SK-N-SH (cell line): ENCODE results near the gene SCAANT1. TPM values are rescaled to one million over a fixed set of nuclear protein-coding genes. Genes with fewer than 3 reads are reported as not detected.

Experiments used
- CTCF ChIA-PET: fragments of 300-600, 350-600 bp; formaldehyde crosslinking; extraction: SDS; loops from one replicate; lab custom pipeline; 2021; lab: Yijun Ruan, JAX
- POLR2A ChIA-PET: fragments of 350-600 bp; sonication (Branson Sonifier 250); formaldehyde crosslinking; extraction: SDS; loops from one replicate; lab custom pipeline; 2020; ENCODE audit warnings: antibody characterized with exemption, inconsistent platforms; lab: Yijun Ruan, JAX
- DNase-seq: peaks from one replicate; pipeline ENCODE4 v3.0.0; 2012
- H2AFZ ChIP-seq: fragments of 200-600 bp; sonication (generic); 2 replicates; pipeline ENCODE4 v1.8.1; 2016; ENCODE audit warnings: antibody characterized with exemption, mild to moderate bottlenecking, low read depth
- H3F3A ChIP-seq: fragments of 200-600 bp; sonication (generic); replicated peaks from 2 replicates; pipeline ENCODE3; 2016; ENCODE audit warnings: antibody characterized with exemption, mild to moderate bottlenecking; ENCODE audit not compliant: insufficient read depth
- H3K27ac ChIP-seq, 2 experiments: fragments of 200-500 bp in 1 of 2; fragments of 200-600 bp in 1 of 2; sonication (Bioruptor generic) in 1 of 2; sonication (generic), shearing (Covaris generic) in 1 of 2; 2 replicates each; pipeline versions ENCODE4 v1.5.1 to v1.6.1; 2014 to 2016; ENCODE audit warnings: low read depth in 2 of 2, inconsistent platforms in 1 of 2, low read length in 1 of 2, mild to moderate bottlenecking in 1 of 2, mixed read lengths in 1 of 2
- H3K27me3 ChIP-seq: fragments of 200-600 bp; sonication (generic), shearing (Covaris generic); 2 replicates; pipeline ENCODE4 v1.6.1; 2016; ENCODE audit warnings: mixed run types; ENCODE audit not compliant: insufficient read depth
- H3K36me3 ChIP-seq, 2 experiments: fragments of 200-500 bp in 1 of 2; fragments of 200-600 bp in 1 of 2; sonication (Bioruptor generic) in 1 of 2; sonication (generic) in 1 of 2; replicated peaks in 1 of 2; 2 replicates each; pipeline versions ENCODE3 to v1.5.1; 2014 to 2016; ENCODE audit warnings: low read length in 1 of 2, mild to moderate bottlenecking in 1 of 2; ENCODE audit not compliant: insufficient read depth in 2 of 2, control insufficient read depth in 1 of 2
- H3K4me1 ChIP-seq, 2 experiments: fragments of 200-500 bp in 1 of 2; fragments of 200-600 bp in 1 of 2; sonication (Bioruptor generic) in 1 of 2; sonication (generic), shearing (Covaris generic) in 1 of 2; 2 replicates each; pipeline versions ENCODE4 v1.5.1 to v1.6.1; 2014 to 2016; ENCODE audit warnings: low read depth in 1 of 2, low read length in 1 of 2, mixed run types in 1 of 2; ENCODE audit not compliant: insufficient read depth in 2 of 2, control insufficient read depth in 1 of 2
- H3K4me2 ChIP-seq: fragments of 200-600 bp; sonication (generic), shearing (Covaris generic); 2 replicates; pipeline ENCODE4 v1.6.1; 2017; ENCODE audit warnings: mixed run types
- H3K4me3 ChIP-seq, 2 experiments: fragments of 200-500 bp in 1 of 2; fragments of 200-600 bp in 1 of 2; sonication (Bioruptor generic) in 1 of 2; sonication (generic), shearing (Covaris generic) in 1 of 2; 2 replicates each; pipeline versions ENCODE4 v1.5.1 to v1.8.1; 2014 to 2016; ENCODE audit warnings: low read depth in 2 of 2, inconsistent platforms in 1 of 2, low read length in 1 of 2, mild to moderate bottlenecking in 1 of 2, mixed read lengths in 1 of 2, moderate library complexity in 1 of 2
- H3K79me2 ChIP-seq: fragments of 200-600 bp; sonication (generic); 2 replicates; pipeline ENCODE4 v1.8.1; 2017; ENCODE audit warnings: mild to moderate bottlenecking; ENCODE audit not compliant: insufficient read depth
- H3K9ac ChIP-seq: fragments of 200-600 bp; sonication (generic); 2 replicates; pipeline ENCODE4 v1.6.1; 2017; ENCODE audit warnings: mixed run types
- H3K9me2 ChIP-seq: fragments of 200-600 bp; sonication (generic); 2 replicates; pipeline ENCODE4 v1.6.1; 2017; ENCODE audit warnings: mixed run types
- H3K9me3 ChIP-seq: fragments of 200-600 bp; sonication (generic); 2 replicates; pipeline ENCODE4 v1.6.1; 2017; ENCODE audit warnings: mixed run types, mild to moderate bottlenecking, moderate library complexity
- H4K20me1 ChIP-seq: fragments of 200-600 bp; sonication (generic); 2 replicates; pipeline ENCODE4 v1.6.1; 2017; ENCODE audit warnings: mild to moderate bottlenecking, mixed run types; ENCODE audit not compliant: insufficient read depth
- ELF1 ChIP-seq: IDR thresholded peaks from 2 replicates; pipeline ENCODE4 v1.4.0; 2012
- GATA2 ChIP-seq: sonication (generic); formaldehyde crosslinking; IDR thresholded peaks from 2 replicates; pipeline ENCODE4 v1.5.0; 2020; ENCODE audit warnings: mild to moderate bottlenecking, missing genetic modification reagents
- IRF3 ChIP-seq: fragments of 150-350 bp; IDR thresholded peaks from 2 replicates; pipeline ENCODE4 v1.6.1; 2016; ENCODE audit warnings: mild to moderate bottlenecking, low read depth, low read length
- JUND ChIP-seq: IDR thresholded peaks from 2 replicates; pipeline ENCODE4 v1.4.0; 2012
- MAX ChIP-seq: IDR thresholded peaks from 2 replicates; pipeline ENCODE4 v1.4.0; 2012; ENCODE audit warnings: low read depth
- MXI1 ChIP-seq: IDR thresholded peaks from 2 replicates; pipeline ENCODE4 v1.6.1; 2012; ENCODE audit warnings: mild to moderate bottlenecking, low read depth, low read length, improper control_type of control experiment
- PBX3 ChIP-seq: IDR thresholded peaks from 2 replicates; pipeline ENCODE4; 2012
- POLR2AphosphoS5 ChIP-seq: IDR thresholded peaks from 2 replicates; pipeline ENCODE4 v1.6.1; 2012; ENCODE audit warnings: low read depth, low read length
- WGBS: methylation state at CpG from one replicate; pipeline ENCODE4 v1.1.6; 2017; ENCODE audit warnings: low lambda C conversion rate; 5-methylcytosine and 5-hydroxymethylcytosine counted together
- polyA plus RNA-seq, 3 experiments: library from polyadenylated mRNA; depleted of rRNA; stranded (reverse); fragments of >200 nt; gene quantifications; 2 replicates each; pipeline ENCODE4 v1.2.3, GENCODE V29; 2012

The SCAANT1 gene
- polyA plus RNA-seq, 1 of the 3 experiments (the other 2 are of a cell fraction): not detected

GRCh38 chr3:63947594-63947993 is 35.4 kb upstream of the SCAANT1 start (continued):
- TF ChIP-seq MAX: no peak

- Histone ChIP-seq H3K36me3 (peaks cover 5 to 25% of the 10 kb centered on the region in 2 experiments), H2AFZ (no peak overlapping the region), H3K9me3 (no peaks in the 10 kb centered on the region), H3K27ac (no peak overlapping the region), H3K79me2 (peaks cover 72% of the 10 kb centered on the region), H3K4me3 (no peak overlapping the region), H3K4me2 (no peak overlapping the region), H3K9me2 (no peaks in the 10 kb centered on the region), H3K4me1 (peaks cover 3 to 29% of the 10 kb centered on the region in 2 experiments; a peak in 3 of 4 replicates), H4K20me1 (peaks cover 25% of the 10 kb centered on the region; the same call in 1 of the 2 replicates), H3K9ac (no peak overlapping the region), H3F3A (peaks cover 11% of the 10 kb centered on the region)
- POLR2A ChIA-PET: no interaction called here
- CTCF ChIA-PET: interaction anchor here (1.6 to 4.0 kb wide), 2 partner anchors 15 to 44 kb away, joined by 3 to 13 read pairs; no protein-coding TSS in a partner anchor
- no peak for DNase-seq
- TF ChIP-seq MXI1 (no peak), JUND (no peak), GATA2 (CRISPR knock-in tag) (no peak), PBX3 (no peak), POLR2AphosphoS5 (no peak)
- TF ChIP-seq, all 33 proteins: peak for 0
- 98% methylated on average over 2 of the region's 2 CpGs for WGBS
- no peaks in the 10 kb centered on the region for H3K27me3 ChIP-seq
Observed at GRCh38 chr3:63946753-63947152, 34.6 kb upstream of the SCAANT1 start.

- POLR2A ChIA-PET: no interaction called here
- CTCF ChIA-PET: interaction anchor here (0.9 to 4.0 kb wide), 3 partner anchors 11 to 45 kb away, joined by 3 to 13 read pairs (median 4); no protein-coding TSS in a partner anchor
- Histone ChIP-seq H4K20me1 (peaks cover 30% of the 10 kb centered on the region), H3K27me3 (no peaks in the 10 kb centered on the region), H3K79me2 (peaks cover 79% of the 10 kb centered on the region), H2AFZ (no peak overlapping the region), H3K9me2 (no peaks in the 10 kb centered on the region), H3K4me1 (peaks cover 0 to 18% of the 10 kb centered on the region in 2 experiments; a peak in 3 of 4 replicates), H3K9ac (no peak overlapping the region), H3F3A (peaks cover 2% of the 10 kb centered on the region), H3K4me2 (no peak overlapping the region), H3K27ac (no peak overlapping the region), H3K9me3 (no peaks in the 10 kb centered on the region), H3K36me3 (peaks cover 5 to 29% of the 10 kb centered on the region in 2 experiments), H3K4me3 (no peak overlapping the region)
- WGBS: 93% methylated on average over 3 of the region's 3 CpGs
- no peak for TF ChIP-seq IRF3
- no peak for TF ChIP-seq ELF1
- no peak for DNase-seq
Observed at GRCh38 chr3:63945558-63946096, 33.4 kb upstream of the SCAANT1 start.
